GM12892 (cell line): ENCODE results near the gene MEPCE.

Source experiments
- POLR2A ChIP-seq: IDR thresholded peaks from 2 replicates; pipeline ENCODE4 v1.6.1; 2011; ENCODE audit warnings: low read depth, low read length, control low read depth
- TAF1 ChIP-seq: IDR thresholded peaks from 2 replicates; pipeline ENCODE4 v1.6.1; 2011; ENCODE audit warnings: low read depth, mild to moderate bottlenecking, control low read depth, low read length, borderline replicate concordance

GRCh38 chr7:100455206-100455605 is 25.6 kb downstream of the MEPCE start:
- TF ChIP-seq POLR2A (no peak), TAF1 (no peak)
